Stimulated activated CD8-positive, alpha-beta memory T cell treated with anti-CD3 and anti-CD28 coated beads, Interleukin-12 subunit alpha, Interleukin-12 subunit beta, amount 100 ng/mL, for 1 hour (primary cell): ENCODE results near the gene MATK.

ENCODE experiments used
- DNase-seq: peaks from one replicate; pipeline ENCODE4 v3.0.0-alpha.2; 2020; ENCODE audit warnings: low read depth

Gene MATK

GRCh38 chr19:3746371-3747056, 39.7 kb downstream of the MATK start:
- no peak for DNase-seq

GRCh38 chr19:3745363-3746045, 40.7 kb downstream of the MATK start:
- no peak for DNase-seq

- DNase-seq: no peak
Observed at GRCh38 chr19:3743486-3743885, 42.7 kb downstream of the MATK start.

DNA sequence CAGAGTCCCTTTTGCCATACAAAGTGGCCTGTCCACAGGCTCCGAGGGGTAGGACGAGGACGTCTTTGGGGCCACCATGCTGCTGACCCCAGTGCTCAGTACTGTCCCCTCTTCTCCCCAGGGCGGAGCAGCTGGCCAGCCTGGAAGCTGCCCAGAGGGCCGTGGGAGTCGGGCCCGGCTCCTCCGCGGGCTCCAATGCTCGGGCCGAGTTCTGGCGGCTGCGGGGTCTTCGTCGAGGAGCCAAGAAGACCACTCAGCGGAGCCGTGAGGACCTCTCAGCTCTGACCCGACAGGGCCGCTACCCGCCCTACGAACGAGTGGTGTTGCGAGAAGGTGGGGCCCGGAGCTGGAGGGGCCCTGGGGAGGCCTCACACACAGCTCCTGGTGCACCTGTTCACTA, 45.8 kb downstream of the MATK start:
- no peak for DNase-seq

DNA sequence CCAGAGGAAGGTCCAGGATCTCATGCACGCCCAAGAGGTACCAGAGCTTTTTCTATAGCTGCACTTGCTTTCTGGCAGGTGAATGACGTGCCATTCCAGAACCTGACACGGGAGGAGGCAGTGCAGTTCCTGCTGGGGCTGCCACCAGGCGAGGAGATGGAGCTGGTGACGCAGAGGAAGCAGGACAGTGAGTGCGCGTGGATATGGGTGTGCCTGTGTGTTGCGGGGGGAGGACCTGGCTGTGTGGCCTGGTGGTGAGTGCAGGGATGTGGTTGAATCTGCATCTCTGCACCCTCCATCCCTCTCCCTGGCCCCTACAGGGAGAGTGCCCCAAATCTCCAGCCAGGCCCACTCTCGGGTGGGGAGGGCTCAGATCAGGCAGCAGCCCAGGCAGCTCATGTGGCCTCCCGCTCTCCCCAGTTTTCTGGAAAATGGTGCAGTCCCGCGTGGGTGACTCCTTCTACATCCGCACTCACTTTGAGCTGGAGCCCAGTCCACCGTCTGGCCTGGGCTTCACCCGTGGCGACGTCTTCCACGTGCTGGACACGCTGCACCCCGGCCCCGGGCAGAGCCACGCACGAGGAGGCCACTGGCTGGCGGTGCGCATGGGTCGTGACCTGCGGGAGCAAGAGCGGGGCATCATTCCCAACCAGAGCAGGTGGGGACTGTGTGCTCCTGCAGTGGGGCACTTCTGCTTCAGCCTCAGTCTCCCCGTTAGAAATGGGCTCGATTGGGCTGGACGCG, 47.5 kb downstream of the MATK start:
- no peak for DNase-seq

DNA sequence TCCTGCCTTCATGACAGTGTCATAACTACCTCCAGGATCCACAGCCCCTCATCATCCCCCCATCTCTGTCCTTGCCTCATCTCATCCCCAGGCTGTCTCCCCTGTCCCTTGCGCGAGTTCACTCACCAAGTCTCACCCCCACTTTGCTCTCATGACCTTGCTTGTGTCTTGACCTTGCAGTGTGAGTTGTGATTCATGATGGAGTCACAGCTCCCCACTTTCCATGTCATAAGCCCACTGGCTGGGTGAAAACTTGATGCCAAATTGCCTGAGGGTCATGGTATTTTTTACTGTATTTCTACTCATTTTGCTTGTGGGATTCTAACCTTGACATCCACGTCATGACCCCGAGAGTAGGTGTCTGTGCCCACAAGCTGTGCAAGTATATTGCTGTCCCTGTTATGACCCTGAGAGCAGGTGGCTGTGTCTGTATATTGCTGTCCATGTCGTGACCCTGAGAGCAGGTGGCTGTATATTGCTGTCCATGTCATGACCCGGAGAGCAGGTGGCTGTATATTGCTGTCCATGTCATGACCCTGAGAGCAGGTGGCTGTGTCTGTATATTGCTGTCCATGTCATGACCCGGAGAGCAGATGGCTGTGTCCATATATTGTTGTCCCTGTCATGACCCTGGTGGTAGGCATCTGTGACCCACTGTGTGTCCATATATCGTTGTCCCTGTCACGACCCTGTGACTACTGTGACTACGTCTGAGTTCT, 48.5 kb downstream of the MATK start:
- no peak for DNase-seq

DNA sequence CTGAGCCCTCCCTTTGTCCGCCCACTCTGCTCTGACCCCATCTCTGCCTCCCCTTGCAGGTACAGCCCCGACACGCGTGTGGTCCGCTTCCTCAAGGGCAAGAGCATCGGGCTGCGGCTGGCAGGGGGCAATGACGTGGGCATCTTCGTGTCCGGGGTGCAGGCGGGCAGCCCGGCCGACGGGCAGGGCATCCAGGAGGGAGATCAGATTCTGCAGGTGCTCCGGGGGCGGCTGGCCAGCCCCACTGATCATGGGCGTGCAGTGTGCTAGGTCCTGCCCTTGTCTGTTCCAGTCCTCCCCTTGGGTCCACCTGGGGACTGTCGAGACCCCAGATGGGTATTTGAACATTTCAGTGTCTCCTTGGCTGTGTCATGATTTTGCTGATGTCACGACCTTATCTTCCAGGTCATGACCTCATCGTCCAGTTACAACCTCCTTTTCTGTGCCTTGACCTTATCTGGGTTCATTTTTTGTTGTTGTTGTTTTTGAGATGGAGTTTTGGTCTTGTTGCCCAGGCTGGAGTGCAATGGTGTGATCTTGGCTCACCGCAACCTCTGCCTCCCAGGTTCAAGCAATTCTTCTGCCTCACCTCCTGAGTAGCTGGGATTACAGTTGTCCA, 50.0 kb downstream of the MATK start:
- DNase-seq: no peak

GRCh38 chr19:3734310-3734600, 51.9 kb downstream of the MATK start:
- no peak for DNase-seq

DNA sequence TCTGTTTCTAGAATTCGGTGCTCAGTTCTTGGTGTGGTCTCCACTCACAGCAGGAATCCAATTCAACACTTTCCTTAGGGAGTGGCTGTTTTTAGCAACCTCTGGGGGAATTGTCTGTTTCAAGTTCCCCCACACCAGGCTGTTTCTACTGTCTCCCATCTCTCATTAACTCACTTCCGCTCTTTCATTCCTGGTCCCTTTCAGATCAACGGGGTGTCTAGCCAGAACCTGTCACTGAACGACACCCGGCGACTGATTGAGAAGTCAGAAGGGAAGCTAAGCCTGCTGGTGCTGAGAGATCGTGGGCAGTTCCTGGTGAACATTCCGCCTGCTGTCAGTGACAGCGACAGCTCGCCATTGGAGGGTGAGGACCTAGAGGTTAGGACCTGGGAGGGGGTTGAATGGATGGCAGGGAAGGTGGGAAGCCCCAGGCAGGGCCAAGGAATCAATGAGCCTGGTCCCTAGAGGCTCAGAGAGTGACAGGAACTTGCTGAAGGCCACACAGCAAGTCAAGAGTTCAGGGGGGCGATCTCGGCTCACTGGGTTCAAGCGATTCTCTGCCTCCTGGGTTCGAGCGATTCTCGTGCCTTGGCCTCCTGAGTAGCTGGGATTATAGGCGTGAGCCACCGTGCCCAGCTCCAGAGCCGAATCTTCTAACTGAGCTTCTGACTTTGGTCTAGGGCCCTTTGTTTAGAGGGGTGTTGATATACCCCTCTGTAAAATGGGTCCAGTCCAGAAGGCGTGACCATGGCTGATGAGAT, 52.5 kb downstream of the MATK start:
- DNase-seq: no peak

- no peak for DNase-seq
Observed at GRCh38 chr19:3732108-3732507, 54.1 kb downstream of the MATK start.

DNA sequence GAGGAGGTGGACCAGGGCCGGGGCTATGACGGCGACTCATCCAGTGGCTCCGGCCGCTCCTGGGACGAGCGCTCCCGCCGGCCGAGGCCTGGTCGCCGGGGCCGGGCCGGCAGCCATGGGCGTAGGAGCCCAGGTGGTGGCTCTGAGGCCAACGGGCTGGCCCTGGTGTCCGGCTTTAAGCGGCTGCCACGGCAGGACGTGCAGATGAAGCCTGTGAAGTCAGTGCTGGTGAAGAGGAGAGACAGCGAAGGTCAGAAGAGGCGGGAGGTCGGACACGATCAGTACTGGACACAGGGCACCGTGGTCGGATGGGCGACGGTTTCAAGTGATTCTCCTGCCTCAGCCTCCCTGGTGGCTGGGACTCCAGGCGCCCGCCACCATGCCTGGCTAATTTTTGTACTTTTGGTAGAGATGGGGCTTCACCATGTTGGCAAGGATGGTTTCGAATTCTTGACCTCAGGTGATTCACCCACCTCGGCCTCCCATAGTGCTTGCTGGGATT, 55.7 kb downstream of the MATK start:
- no peak for DNase-seq
